Inferior parietal cortex (tissue), 1 donor: ENCODE data around the gene NEURL1.
A peak's percentile ranks its signal among the peaks of the same experiment; 100 is the strongest.
"Not testable (repeated sequence)": the region's sequence is repeated elsewhere in the genome, so short reads cannot be mapped to it uniquely, and the experiment has no call there.

ENCODE experiments used
- DNase-seq: peaks from one replicate; pipeline ENCODE4 v3.0.0-alpha.2; 2016; ENCODE audit errors: extremely low spot score

Gene NEURL1

GRCh38 chr10:103514244-103514643 is 20.7 kb downstream of the NEURL1 start:
- DNase-seq = no peak

GRCh38 chr10:103517234-103518085 is 24.0 kb downstream of the NEURL1 start:
- DNase-seq = no peak

- DNase-seq = no peak
These were observed 26.3 kb downstream of the NEURL1 start for GRCh38 chr10:103519798-103520197.

GRCh38 chr10:103522006-103522405 is 28.5 kb downstream of the NEURL1 start:
- not testable (repeated sequence) for DNase-seq

- DNase-seq = no peak
These were observed 30.2 kb downstream of the NEURL1 start for GRCh38 chr10:103523683-103524082.

- DNase-seq = no peak
These were observed 32.4 kb downstream of the NEURL1 start for GRCh38 chr10:103525901-103526300.

- DNase-seq = not testable (repeated sequence)
These were observed 34.0 kb downstream of the NEURL1 start for GRCh38 chr10:103527476-103527875.

GRCh38 chr10:103528549-103528948 is 35.0 kb downstream of the NEURL1 start:
- no peak for DNase-seq

GRCh38 chr10:103529539-103529938 is 36.0 kb downstream of the NEURL1 start:
- DNase-seq = no peak

- no peak for DNase-seq
These were observed 40.3 kb downstream of the NEURL1 start for GRCh38 chr10:103533827-103534226.

- no peak for DNase-seq
These were observed 41.4 kb downstream of the NEURL1 start for GRCh38 chr10:103534621-103535498.

GRCh38 chr10:103535595-103535994 is 42.1 kb downstream of the NEURL1 start:
- DNase-seq = no peak

- DNase-seq = no peak
These were observed 46.2 kb downstream of the NEURL1 start for GRCh38 chr10:103539751-103540150.

GRCh38 chr10:103540722-103541121 is 47.2 kb downstream of the NEURL1 start:
- no peak for DNase-seq

GRCh38 chr10:103541616-103542015 is 48.1 kb downstream of the NEURL1 start:
- no peak for DNase-seq

GRCh38 chr10:103542764-103543616 is 49.5 kb downstream of the NEURL1 start:
- DNase-seq = peak; percentile 65

- no peak for DNase-seq
These were observed 50.4 kb downstream of the NEURL1 start for GRCh38 chr10:103543617-103544525.

GRCh38 chr10:103544657-103545310 is 51.3 kb downstream of the NEURL1 start:
- DNase-seq = no peak

- no peak for DNase-seq
These were observed 51.9 kb downstream of the NEURL1 start for GRCh38 chr10:103545366-103545765.

GRCh38 chr10:103545771-103546281 is 52.3 kb downstream of the NEURL1 start:
- DNase-seq = no peak
